Naive thymus-derived CD8-positive, alpha-beta T cell (primary cell): ENCODE data around the gene UGT1A5. TPM values are rescaled to one million over a fixed set of nuclear protein-coding genes. Genes with fewer than 3 reads are reported as not detected.

Experiments
- ATAC-seq, 2 donors: fragments of 150-1000 bp; cut with Tn5 transposase in 1 of 2; sonication (Bioruptor Pico), chemical (Tn5 transposase) in 1 of 2; 1 replicate in 1 of 2; 2 replicates in 1 of 2; pipeline ENCODE4 v1.10.0; 2021; ENCODE audit warnings: mild to moderate bottlenecking in 2 of 2, moderate library complexity in 2 of 2
- POLR2A ChIA-PET: fragments of 350-600 bp; sonication (Branson Sonifier 250); formaldehyde crosslinking; loops from one replicate; lab custom pipeline; 2021; ENCODE audit warnings: antibody characterized with exemption; lab: Charles Lee
- DNase-seq, 10 donors: peaks; one replicate each; pipeline versions ENCODE4 v3.0.0 to v3.0.0-alpha.2; 2020 to 2022
- H3K27ac Mint-ChIP-seq, 10 donors: one replicate each; pipeline ENCODE4 v1.8.0; 2020 to 2022; ENCODE audit warnings: mild to moderate bottlenecking in 10 of 10, mixed read lengths in 10 of 10, moderate library complexity in 4 of 10, inconsistent platforms in 1 of 10
- H3K27me3 Mint-ChIP-seq, 5 donors: one replicate each; pipeline ENCODE4 v1.8.0; 2021 to 2022; ENCODE audit warnings: mixed read lengths in 5 of 5
- H3K36me3 Mint-ChIP-seq, 3 donors: one replicate each; pipeline ENCODE4 v1.8.0; 2020 to 2022; ENCODE audit warnings: mixed read lengths in 3 of 3, mild to moderate bottlenecking in 2 of 3, inconsistent platforms in 1 of 3
- H3K4me1 Mint-ChIP-seq, 4 donors: one replicate each; pipeline ENCODE4 v1.8.0; 2021 to 2022; ENCODE audit warnings: mixed read lengths in 4 of 4
- H3K4me3 Mint-ChIP-seq, 10 donors: one replicate each; pipeline ENCODE4 v1.8.0; 2020 to 2022; ENCODE audit warnings: mild to moderate bottlenecking in 10 of 10, mixed read lengths in 10 of 10, moderate library complexity in 6 of 10, inconsistent platforms in 1 of 10
- H3K9me3 Mint-ChIP-seq, 9 donors: one replicate each; pipeline ENCODE4 v1.8.0; 2020 to 2022; ENCODE audit warnings: mixed read lengths in 9 of 9, mild to moderate bottlenecking in 3 of 9, inconsistent platforms in 1 of 9, moderate library complexity in 1 of 9
- polyA plus RNA-seq, 3 donors: library from polyadenylated mRNA; unstranded; fragments of 300-500 nt; fragmentation: Illumina TruSeq; gene quantifications; one replicate each; pipeline ENCODE4 v1.2.3, GENCODE V29; 2021
- total RNA-seq, 8 experiments: library from RNA in 2 of 8; stranded (reverse) in 2 of 8; gene quantifications; one replicate each; pipeline ENCODE4 v1.2.3 and lab custom pipeline; 2021 to 2026

Gene UGT1A5
- total and polyA plus RNA-seq, 5 experiments from 2014 or later = not detected

GRCh38 chr2:233820774-233821105 is 108.0 kb downstream of the UGT1A5 start:
- Mint-ChIP-seq H3K27me3 (peaks cover 5 to 18% (median 9%) of the 10 kb centered on the region in 5 donors), H3K27ac (no peak overlapping the region), H3K4me3 (no peak overlapping the region), H3K9me3 (no peaks in the 10 kb centered on the region), H3K4me1 (peaks cover 0 to 7% (median 5%) of the 10 kb centered on the region in 4 donors), H3K36me3 (no peaks in the 10 kb centered on the region)
- POLR2A ChIA-PET = no interaction called here
- ATAC-seq (no peak), DNase-seq (no peak)

GRCh38 chr2:233821196-233821595 is 108.5 kb downstream of the UGT1A5 start:
- H3K4me3 Mint-ChIP-seq = no peak overlapping the region
- DNase-seq (no peak), ATAC-seq (no peak)
- H3K4me1 Mint-ChIP-seq = peaks cover 0 to 7% (median 5%) of the 10 kb centered on the region in 4 donors
- H3K27ac Mint-ChIP-seq = peak overlapping the region in 1 of 10 donors; percentile 62
- no peaks in the 10 kb centered on the region for H3K36me3 Mint-ChIP-seq
- peaks cover 0 to 2% (median 0%) of the 10 kb centered on the region in 9 donors for H3K9me3 Mint-ChIP-seq
- POLR2A ChIA-PET = no interaction called here
- peaks cover 5 to 18% (median 6%) of the 10 kb centered on the region in 5 donors for H3K27me3 Mint-ChIP-seq

GRCh38 chr2:233821709-233822100 is 109.0 kb downstream of the UGT1A5 start:
- Mint-ChIP-seq H3K27ac (peak overlapping the region in 1 of 10 donors; percentile 62), H3K4me3 (no peak overlapping the region), H3K36me3 (no peaks in the 10 kb centered on the region), H3K9me3 (peaks cover 0 to 3% (median 0%) of the 10 kb centered on the region in 9 donors), H3K27me3 (peaks cover 4 to 18% (median 6%) of the 10 kb centered on the region in 5 donors), H3K4me1 (peaks cover 0 to 7% (median 5%) of the 10 kb centered on the region in 4 donors)
- no peak for DNase-seq
- ATAC-seq = no peak
- POLR2A ChIA-PET = no interaction called here

- no peaks in the 10 kb centered on the region for H3K36me3 Mint-ChIP-seq
- H3K27me3 Mint-ChIP-seq = peaks cover 2 to 12% (median 6%) of the 10 kb centered on the region in 5 donors
- peaks cover 0 to 4% (median 2%) of the 10 kb centered on the region in 4 donors for H3K4me1 Mint-ChIP-seq
- no peak overlapping the region for H3K27ac Mint-ChIP-seq
- peaks cover 0 to 3% (median 0%) of the 10 kb centered on the region in 9 donors for H3K9me3 Mint-ChIP-seq
- no peak overlapping the region for H3K4me3 Mint-ChIP-seq
- POLR2A ChIA-PET = no interaction called here
- DNase-seq (no peak), ATAC-seq (no peak)
Observed at GRCh38 chr2:233822101-233822771, 109.5 kb downstream of the UGT1A5 start.

Other genes with a start within 250 kb of the UGT1A5 start
- gene USP40, start 146.1 kb upstream of the UGT1A5 start, total RNA-seq = 10 to 100 TPM; 19.7 to 19.9 TPM
- gene USP40, start 146.1 kb upstream of the UGT1A5 start, polyA plus RNA-seq = 1 to 10 TPM; 6.0 to 9.4 (median 6.2) TPM
- gene UGT1A8, start 95.3 kb upstream of the UGT1A5 start, total RNA-seq = not detected
- gene UGT1A8, start 95.3 kb upstream of the UGT1A5 start, polyA plus RNA-seq = not detected
- not detected for gene UGT1A10, start 76.5 kb upstream of the UGT1A5 start, total RNA-seq
- gene UGT1A10, start 76.5 kb upstream of the UGT1A5 start, polyA plus RNA-seq = not detected
- gene UGT1A9, start 41.0 kb upstream of the UGT1A5 start, total RNA-seq = not detected
- gene UGT1A9, start 41.0 kb upstream of the UGT1A5 start, polyA plus RNA-seq = not detected
- gene UGT1A7, start 31.0 kb upstream of the UGT1A5 start, total RNA-seq = not detected
- gene UGT1A7, start 31.0 kb upstream of the UGT1A5 start, polyA plus RNA-seq = not detected
- gene UGT1A6, start 20.0 kb upstream of the UGT1A5 start, total RNA-seq = not detected
- gene UGT1A6, start 20.0 kb upstream of the UGT1A5 start, polyA plus RNA-seq = not detected
- not detected for gene UGT1A4, start 5.8 kb downstream of the UGT1A5 start, total RNA-seq
- gene UGT1A4, start 5.8 kb downstream of the UGT1A5 start, polyA plus RNA-seq = not detected
- not detected for gene UGT1A3, start 16.1 kb downstream of the UGT1A5 start, total RNA-seq
- gene UGT1A3, start 16.1 kb downstream of the UGT1A5 start, polyA plus RNA-seq = not detected
- gene UGT1A1, start 47.4 kb downstream of the UGT1A5 start, total RNA-seq = not detected
- not detected for gene UGT1A1, start 47.4 kb downstream of the UGT1A5 start, polyA plus RNA-seq
- not detected for gene MROH2A, start 65.4 kb downstream of the UGT1A5 start, total RNA-seq
- gene MROH2A, start 65.4 kb downstream of the UGT1A5 start, polyA plus RNA-seq = not detected
- not detected for gene HJURP, start 141.6 kb downstream of the UGT1A5 start, total RNA-seq
- gene HJURP, start 141.6 kb downstream of the UGT1A5 start, polyA plus RNA-seq = not detected
- not detected for gene TRPM8, start 204.5 kb downstream of the UGT1A5 start, total RNA-seq
- gene TRPM8, start 204.5 kb downstream of the UGT1A5 start, polyA plus RNA-seq = not detected